Mucosa of descending colon (tissue), 3 donors: ENCODE measurements around the gene FAF1. TPM values are rescaled to one million over a fixed set of nuclear protein-coding genes. Genes with fewer than 3 reads are reported as not detected.

ENCODE experiments used
- ATAC-seq: fragments of 200-7000 bp; cut with Tn5 transposase; one replicate; pipeline ENCODE4 v1.9.1; 2020; ENCODE audit warnings: mild to moderate bottlenecking, moderate library complexity
- DNase-seq, 3 donors: peaks; one replicate each; pipeline ENCODE4 v3.0.0-alpha.2; 2020
- H3K36me3 ChIP-seq: fragments of 200-600 bp; one replicate; pipeline ENCODE4 v1.8.0; 2021; ENCODE audit warnings: low read depth, mild to moderate bottlenecking
- H3K4me1 ChIP-seq: fragments of 200-600 bp; one replicate; pipeline ENCODE4 v1.8.0; 2021; ENCODE audit warnings: low read depth, mild to moderate bottlenecking
- H3K4me3 ChIP-seq: fragments of 200-600 bp; one replicate; pipeline ENCODE4 v1.8.0; 2021; ENCODE audit warnings: mild to moderate bottlenecking
- H3K9me3 ChIP-seq: fragments of 200-600 bp; one replicate; pipeline ENCODE4 v1.8.0; 2021; ENCODE audit warnings: mild to moderate bottlenecking
- intact Hi-C, 2 donors: fragments of 100-400 bp; cut with DNase I in 1 of 2; cut with micrococcal nuclease in 1 of 2; formaldehyde crosslinking; loops; one replicate each; pipeline versions ENCODE4 v1.11.0 to v1.11.1; 2022; cut with DNase I, micrococcal nuclease
- total RNA-seq, 3 donors: library from RNA; stranded (reverse); fragmentation: NEBNext Ultra II Directional in 2 of 3; extraction: Animal tissue kit (Norgen Biotek cat#: 25700) in 2 of 3; gene quantifications; one replicate each; pipeline versions ENCODE4 v1.2.1 to v1.2.4, GENCODE V29; 2021 to 2023
- TF ChIP-seq, protein P1 (sequence below): fragments of 200-600 bp; IDR thresholded peaks from one replicate; pipeline ENCODE4 v1.8.0; 2022; ENCODE audit warnings: antibody characterized with exemption, mild to moderate bottlenecking
- donor health status: DM: no; HTN: no; CAD: no; lungs with moderate emphysema.
- donor health status: DM: no; HTN: no; CAD: no.
- donor health status: DM: no; HTN: yes; CAD: no.

FAF1 gene
- total RNA-seq, 3 donors from 2014 or later = 48.6 to 70.9 (median 57.7) TPM

- no peak for ATAC-seq
- DNase-seq = no peak
- Histone ChIP-seq H3K36me3 (no peaks in the 10 kb centered on the region), H3K9me3 (no peaks in the 10 kb centered on the region), H3K4me3 (no peak overlapping the region), H3K4me1 (peaks cover 32% of the 10 kb centered on the region)
- TF ChIP-seq, protein P1, sequence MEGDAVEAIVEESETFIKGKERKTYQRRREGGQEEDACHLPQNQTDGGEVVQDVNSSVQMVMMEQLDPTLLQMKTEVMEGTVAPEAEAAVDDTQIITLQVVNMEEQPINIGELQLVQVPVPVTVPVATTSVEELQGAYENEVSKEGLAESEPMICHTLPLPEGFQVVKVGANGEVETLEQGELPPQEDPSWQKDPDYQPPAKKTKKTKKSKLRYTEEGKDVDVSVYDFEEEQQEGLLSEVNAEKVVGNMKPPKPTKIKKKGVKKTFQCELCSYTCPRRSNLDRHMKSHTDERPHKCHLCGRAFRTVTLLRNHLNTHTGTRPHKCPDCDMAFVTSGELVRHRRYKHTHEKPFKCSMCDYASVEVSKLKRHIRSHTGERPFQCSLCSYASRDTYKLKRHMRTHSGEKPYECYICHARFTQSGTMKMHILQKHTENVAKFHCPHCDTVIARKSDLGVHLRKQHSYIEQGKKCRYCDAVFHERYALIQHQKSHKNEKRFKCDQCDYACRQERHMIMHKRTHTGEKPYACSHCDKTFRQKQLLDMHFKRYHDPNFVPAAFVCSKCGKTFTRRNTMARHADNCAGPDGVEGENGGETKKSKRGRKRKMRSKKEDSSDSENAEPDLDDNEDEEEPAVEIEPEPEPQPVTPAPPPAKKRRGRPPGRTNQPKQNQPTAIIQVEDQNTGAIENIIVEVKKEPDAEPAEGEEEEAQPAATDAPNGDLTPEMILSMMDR = no peak
- intact Hi-C loops = no loop called here
Measured at GRCh38 chr1:50419907-50420677, 540.0 kb downstream of the FAF1 start.

DNA sequence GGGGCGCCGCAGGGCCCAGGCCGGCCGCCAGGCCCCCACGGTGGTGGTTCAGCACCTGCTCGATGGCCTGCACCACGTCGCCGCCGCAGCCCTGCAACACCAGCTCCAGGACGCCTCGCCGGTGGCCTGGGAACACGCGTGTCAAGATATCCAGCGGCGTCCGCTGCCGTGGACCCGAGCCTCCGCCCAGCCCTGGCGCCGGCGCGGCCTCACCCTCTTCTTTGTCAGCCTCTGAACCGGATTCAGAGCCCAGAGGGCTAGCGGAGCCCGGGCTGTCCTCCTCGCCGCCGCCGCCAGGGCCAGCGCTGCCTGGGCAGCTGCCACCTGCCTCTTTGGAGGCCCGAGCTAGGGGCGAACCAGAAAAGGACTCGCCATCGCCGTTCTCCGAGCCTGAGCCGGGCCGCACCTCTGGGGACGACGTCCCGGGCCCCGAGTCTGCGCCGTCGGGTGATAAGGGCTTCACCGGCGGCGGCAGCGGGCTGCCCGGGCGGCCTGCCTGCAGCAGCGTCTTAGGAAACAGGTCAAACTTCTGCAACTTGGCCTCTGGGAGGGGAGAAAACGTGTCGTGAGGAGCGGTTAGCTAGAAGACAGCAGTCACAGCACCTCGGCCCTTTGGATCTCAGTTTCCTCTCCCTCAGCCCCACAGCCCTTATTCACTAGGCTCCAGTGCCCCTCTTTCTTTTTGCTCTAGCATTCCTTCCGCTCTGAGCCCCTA lies 540.7 kb downstream of the FAF1 start:
- H3K36me3 ChIP-seq = no peaks in the 10 kb centered on the region
- intact Hi-C loops = no loop called here
- TF ChIP-seq, protein P1 = no peak
- ATAC-seq = peak; percentile 54
- H3K4me3 ChIP-seq = no peak overlapping the region
- H3K4me1 ChIP-seq = peaks cover 28% of the 10 kb centered on the region
- peak in 1 of 3 donors; percentile 48 for DNase-seq
- no peaks in the 10 kb centered on the region for H3K9me3 ChIP-seq

DNA sequence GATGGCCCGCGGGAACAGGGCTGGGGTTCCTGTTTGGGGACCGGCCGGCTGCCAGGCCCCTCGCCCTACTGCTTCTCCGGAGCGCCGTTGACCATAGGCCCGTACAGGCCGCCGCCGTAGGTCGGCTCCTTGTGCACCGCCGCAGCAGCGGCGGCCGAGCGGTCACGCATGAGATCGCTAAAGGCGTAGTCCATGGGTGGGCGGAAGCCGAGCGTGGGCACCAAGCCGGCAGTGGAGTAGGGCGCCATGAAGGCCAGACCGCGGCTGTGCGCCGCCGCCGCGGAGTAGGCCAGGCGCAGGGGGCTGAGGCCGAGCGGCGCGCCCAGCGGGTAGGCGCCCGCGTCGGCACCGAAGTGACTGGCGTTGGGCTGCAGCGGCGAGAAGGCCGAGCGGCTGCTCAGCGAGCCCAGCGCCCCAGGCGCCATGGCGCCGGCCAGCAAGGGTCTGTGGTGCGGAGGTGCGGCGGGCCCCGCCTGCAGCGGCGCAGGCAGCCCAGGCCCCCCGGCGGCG lies 541.4 kb downstream of the FAF1 start:
- Histone ChIP-seq H3K36me3 (no peaks in the 10 kb centered on the region), H3K4me1 (peaks cover 24% of the 10 kb centered on the region), H3K4me3 (no peak overlapping the region), H3K9me3 (no peaks in the 10 kb centered on the region)
- intact Hi-C loops = no loop called here
- no peak for DNase-seq
- peak; percentile 14 for ATAC-seq
- TF ChIP-seq, protein P1 = no peak

GRCh38 chr1:50417946-50418599 lies 542.0 kb downstream of the FAF1 start:
- DNase-seq (no peak), ATAC-seq (no peak)
- H3K36me3 ChIP-seq = no peaks in the 10 kb centered on the region
- intact Hi-C loops = no loop called here
- TF ChIP-seq, protein P1 = no peak
- peaks cover 18% of the 10 kb centered on the region for H3K4me1 ChIP-seq
- no peaks in the 10 kb centered on the region for H3K9me3 ChIP-seq
- no peak overlapping the region for H3K4me3 ChIP-seq

- intact Hi-C loops = no loop called here
- TF ChIP-seq, protein P1 = no peak
- no peaks in the 10 kb centered on the region for H3K36me3 ChIP-seq
- DNase-seq (no peak), ATAC-seq (no peak)
- H3K4me1 ChIP-seq = peaks cover 15% of the 10 kb centered on the region
- peaks cover 4% of the 10 kb centered on the region for H3K9me3 ChIP-seq
- no peak overlapping the region for H3K4me3 ChIP-seq
Measured at GRCh38 chr1:50417507-50417906, 542.6 kb downstream of the FAF1 start.
